HCT116 (cell line): ENCODE results near the gene SPON1. TPM values are rescaled to one million over a fixed set of nuclear protein-coding genes. Genes with fewer than 3 reads are reported as not detected.

ENCODE experiments used
- ATAC-seq: fragments of 200-7000 bp; cut with Tn5 transposase; 2 replicates; pipeline ENCODE4 v1.9.1; 2020; ENCODE audit warnings: mild to moderate bottlenecking, moderate library complexity
- BruUV-seq: library from RNA; stranded (reverse); fragments of 400-500 nt; replicated peaks from 2 replicates; lab custom pipeline; 2021; lab: Mats Ljungman, UMichigan
- CTCF ChIA-PET: fragments of 300-600 bp; sonication (Branson Sonifier 250); formaldehyde crosslinking; loops from one replicate; lab custom pipeline; 2021; ENCODE audit warnings: antibody characterized with exemption; lab: Charles Lee
- POLR2A ChIA-PET: fragments of 300-600, 350-600 bp; sonication (Branson Sonifier 250); formaldehyde crosslinking; loops from one replicate; lab custom pipeline; 2021; ENCODE audit warnings: antibody characterized with exemption; lab: Charles Lee
- RAD21 ChIA-PET, 2 experiments: fragments of 300-600 bp; sonication (Branson Sonifier 250); formaldehyde crosslinking; loops; one replicate each; lab custom pipeline; 2023; ENCODE audit warnings: low total read pairs in 2 of 2; ENCODE audit not compliant: uncharacterized antibody in 2 of 2, unreplicated experiment in 2 of 2, low non-redundant PET in 1 of 2; lab: Charles Lee
- DNase-seq: peaks from one replicate; pipeline ENCODE4 v3.0.0-alpha.2; 2010; ENCODE audit warnings: low read depth, low spot score
- H2AFZ ChIP-seq: fragments of 200-600 bp; shearing (Covaris generic), sonication (generic); 2 replicates; pipeline ENCODE4 v1.6.1; 2017; ENCODE audit warnings: low read depth, mixed run types, mixed read lengths, antibody characterized with exemption, low read length; ENCODE audit not compliant: poor library complexity, severe bottlenecking
- H3K27ac ChIP-seq: 2 replicates; pipeline ENCODE4 v1.5.1; 2012; ENCODE audit warnings: low read depth, low read length
- H3K27me3 ChIP-seq: fragments of 200-600 bp; sonication (generic); 2 replicates; pipeline ENCODE4 v1.6.1; 2016; ENCODE audit warnings: mixed run types, low read length, mixed read lengths; ENCODE audit not compliant: insufficient read depth
- H3K36me3 ChIP-seq, 2 experiments: fragments of 200-500 bp in 1 of 2; fragments of 200-600 bp in 1 of 2; sonication (Bioruptor generic) in 1 of 2; sonication (generic) in 1 of 2; 2 replicates each; pipeline versions ENCODE4 v1.5.1 to v1.6.1; 2014 to 2016; ENCODE audit warnings: low read length in 2 of 2, inconsistent platforms in 1 of 2, mixed read lengths in 1 of 2, mixed run types in 1 of 2; ENCODE audit not compliant: insufficient read depth in 2 of 2, control insufficient read depth in 1 of 2
- H3K4me1 ChIP-seq, 2 experiments: fragments of 200-600 bp in 1 of 2; sonication (generic) in 1 of 2; 2 replicates each; pipeline versions ENCODE4 v1.5.1 to v1.6.1; 2012 to 2017; ENCODE audit warnings: low read length in 2 of 2, inconsistent platforms in 1 of 2, mild to moderate bottlenecking in 1 of 2, mixed read lengths in 1 of 2, mixed run types in 1 of 2, moderate library complexity in 1 of 2; ENCODE audit not compliant: insufficient read depth in 2 of 2, control insufficient read depth in 1 of 2
- H3K4me2 ChIP-seq: fragments of 200-600 bp; sonication (generic); 2 replicates; pipeline ENCODE4 v1.6.1; 2017; ENCODE audit warnings: mixed run types, low read length, mixed read lengths
- H3K4me3 ChIP-seq, 2 experiments: fragments of 200-600 bp in 1 of 2; sonication (generic) in 1 of 2; replicated peaks in 1 of 2; 2 replicates each; pipeline ENCODE4 v1.5.1; 2011 to 2016; ENCODE audit warnings: low read length in 2 of 2, control low read depth in 1 of 2, low read depth in 1 of 2, mild to moderate bottlenecking in 1 of 2, mixed read lengths in 1 of 2, mixed run types in 1 of 2
- H3K79me2 ChIP-seq: fragments of 200-600 bp; sonication (generic); 2 replicates; pipeline ENCODE4 v1.6.1; 2017; ENCODE audit warnings: mild to moderate bottlenecking, mixed run types, low read length, moderate library complexity, mixed read lengths; ENCODE audit not compliant: insufficient read depth
- H3K9ac ChIP-seq: fragments of 200-600 bp; sonication (generic); 2 replicates; pipeline ENCODE4 v1.6.1; 2016; ENCODE audit warnings: low read length, mixed read lengths
- H3K9me2 ChIP-seq: fragments of 200-600 bp; sonication (generic), shearing (Covaris generic); 2 replicates; pipeline ENCODE4 v1.6.1; 2017; ENCODE audit warnings: mixed run types, mild to moderate bottlenecking, moderate library complexity; ENCODE audit not compliant: insufficient read depth
- H3K9me3 ChIP-seq, 2 experiments: fragments of 200-500 bp in 1 of 2; fragments of 200-600 bp in 1 of 2; sonication (Bioruptor generic) in 1 of 2; sonication (generic) in 1 of 2; 2 replicates each; pipeline ENCODE4 v1.6.1; 2014 to 2017; ENCODE audit warnings: low read length in 2 of 2, mixed read lengths in 2 of 2, inconsistent platforms in 1 of 2, low read depth in 1 of 2, mild to moderate bottlenecking in 1 of 2, mixed run types in 1 of 2, moderate library complexity in 1 of 2; ENCODE audit not compliant: control insufficient read depth in 1 of 2, insufficient read depth in 1 of 2
- H4K20me1 ChIP-seq: fragments of 200-600 bp; sonication (generic), shearing (Covaris generic); 2 replicates; pipeline ENCODE4 v1.6.1; 2017; ENCODE audit warnings: mixed run types, mild to moderate bottlenecking, moderate library complexity; ENCODE audit not compliant: insufficient read depth
- ELF1 ChIP-seq: IDR thresholded peaks from 2 replicates; pipeline ENCODE4 v1.6.1; 2012; ENCODE audit warnings: low read depth, borderline replicate concordance
- EZH2 ChIP-seq: fragments of 200-600 bp; sonication (generic); IDR thresholded peaks from 2 replicates; pipeline ENCODE4 v1.6.1; 2017; ENCODE audit warnings: antibody characterized with exemption, mixed run types
- EZH2phosphoT487 ChIP-seq: fragments of 200-600 bp; IDR thresholded peaks from 2 replicates; pipeline ENCODE4 v1.6.1; 2018; ENCODE audit warnings: antibody characterized with exemption, borderline replicate concordance
- FOSL1 ChIP-seq: IDR thresholded peaks from 2 replicates; pipeline ENCODE4 v1.6.1; 2012; ENCODE audit warnings: low read depth
- RAD21 ChIP-seq: IDR thresholded peaks from 2 replicates; pipeline ENCODE4 v1.6.1; 2012; ENCODE audit warnings: low read depth, mild to moderate bottlenecking
- SP1 ChIP-seq: IDR thresholded peaks from 2 replicates; pipeline ENCODE4 v1.6.1; 2012; ENCODE audit warnings: low read depth
- SRF ChIP-seq: IDR thresholded peaks from 2 replicates; pipeline ENCODE4 v1.6.1; 2012; ENCODE audit warnings: low read depth
- TCF7L2 ChIP-seq: IDR thresholded peaks from 2 replicates; pipeline ENCODE4 v1.7.0; 2011; ENCODE audit warnings: borderline replicate concordance, inconsistent platforms; ENCODE audit not compliant: insufficient read depth, insufficient read length; ENCODE audit errors: extremely low read depth
- ZFX ChIP-seq: fragments of 450-650 bp; IDR thresholded peaks from 2 replicates; pipeline ENCODE4 v1.6.1; 2017
- ZNF274 ChIP-seq: fragments of 200-500 bp; sonication (Bioruptor generic); IDR thresholded peaks from 2 replicates; pipeline ENCODE4 v1.6.1; 2014; ENCODE audit warnings: mild to moderate bottlenecking, low read depth, low read length, inconsistent platforms
- intact Hi-C: fragments of 100-400 bp; cut with micrococcal nuclease; formaldehyde crosslinking; loops from 2 replicates; pipeline ENCODE4 v1.10.0; 2022
- total RNA-seq: library from RNA; stranded (reverse); gene quantifications from one replicate; pipeline ENCODE4 v1.2.1, GENCODE V29; 2021; ENCODE audit not compliant: unreplicated experiment
- TF ChIP-seq, protein P1 (sequence below), 3 experiments: fragments of 200-600 bp in 1 of 3; sonication (generic) in 1 of 3; IDR thresholded peaks in 2 of 3; conservative IDR thresholded peaks in 1 of 3; 2 replicates each; pipeline ENCODE4 v1.5.1; 2012 to 2017; ENCODE audit warnings: low read depth in 2 of 3, low read length in 2 of 3, antibody characterized with exemption in 1 of 3, borderline replicate concordance in 1 of 3, control low read depth in 1 of 3, mild to moderate bottlenecking in 1 of 3, mixed read lengths in 1 of 3, mixed run types in 1 of 3, moderate library complexity in 1 of 3; ENCODE audit not compliant: insufficient read depth in 1 of 3
- TF ChIP-seq, protein P2 (sequence below): IDR thresholded peaks from 2 replicates; pipeline ENCODE4 v1.6.1; 2012; ENCODE audit warnings: low read depth
- TF ChIP-seq, protein P3 (sequence below): IDR thresholded peaks from 2 replicates; pipeline ENCODE4 v1.6.1; 2011; ENCODE audit warnings: mild to moderate bottlenecking, low read length, moderate library complexity; ENCODE audit not compliant: insufficient replicate concordance; ENCODE audit errors: extremely low read depth
- TF ChIP-seq, protein P4 (sequence below): IDR thresholded peaks from 2 replicates; pipeline ENCODE4 v1.6.1; 2012

Gene SPON1
- total RNA-seq, 1 experiment from 2014 or later, result 0.17 TPM

DNA sequence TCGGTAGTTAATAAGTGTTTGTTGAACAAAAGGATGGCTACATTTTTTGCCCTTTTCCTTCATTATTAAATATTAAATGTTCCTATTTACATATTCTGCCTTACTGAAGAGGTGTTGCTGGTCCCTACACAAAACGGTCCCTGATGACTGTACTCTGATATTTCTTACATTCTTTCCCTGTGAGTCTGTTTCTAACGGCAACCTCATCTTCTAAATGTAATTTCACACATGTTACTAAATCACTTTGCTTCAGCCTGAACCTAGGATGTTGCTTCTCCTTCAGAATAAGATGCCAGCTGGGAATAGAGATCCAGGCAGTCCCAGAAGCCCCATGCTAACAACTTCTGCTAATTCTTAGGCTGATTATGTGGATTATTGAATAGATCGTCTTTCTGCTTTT is 50.3 kb downstream of the SPON1 start:
- Histone ChIP-seq H3K9ac (no peak overlapping the region), H2AFZ (no peak overlapping the region), H3K27ac (no peak overlapping the region), H3K4me2 (no peak overlapping the region), H3K4me1 (peaks cover 12 to 15% of the 10 kb centered on the region in 2 experiments; a peak in 3 of 4 replicates), H3K27me3 (no peaks in the 10 kb centered on the region), H4K20me1 (no peaks in the 10 kb centered on the region), H3K9me2 (no peaks in the 10 kb centered on the region; the same call in 1 of the 2 replicates), H3K79me2 (no peaks in the 10 kb centered on the region), H3K36me3 (no peaks in the 10 kb centered on the region), H3K9me3 (no peaks in the 10 kb centered on the region), H3K4me3 (no peak overlapping the region)
- ChIA-PET RAD21 (no interaction called here), CTCF (no interaction called here), POLR2A (no interaction called here)
- TF ChIP-seq FOSL1 (no peak), ELF1 (no peak), ZFX (no peak), EZH2 (no peak), TCF7L2 (no peak), RAD21 (no peak), EZH2phosphoT487 (no peak), SP1 (no peak), ZNF274 (no peak), SRF (no peak)
- TF ChIP-seq, protein P1, sequence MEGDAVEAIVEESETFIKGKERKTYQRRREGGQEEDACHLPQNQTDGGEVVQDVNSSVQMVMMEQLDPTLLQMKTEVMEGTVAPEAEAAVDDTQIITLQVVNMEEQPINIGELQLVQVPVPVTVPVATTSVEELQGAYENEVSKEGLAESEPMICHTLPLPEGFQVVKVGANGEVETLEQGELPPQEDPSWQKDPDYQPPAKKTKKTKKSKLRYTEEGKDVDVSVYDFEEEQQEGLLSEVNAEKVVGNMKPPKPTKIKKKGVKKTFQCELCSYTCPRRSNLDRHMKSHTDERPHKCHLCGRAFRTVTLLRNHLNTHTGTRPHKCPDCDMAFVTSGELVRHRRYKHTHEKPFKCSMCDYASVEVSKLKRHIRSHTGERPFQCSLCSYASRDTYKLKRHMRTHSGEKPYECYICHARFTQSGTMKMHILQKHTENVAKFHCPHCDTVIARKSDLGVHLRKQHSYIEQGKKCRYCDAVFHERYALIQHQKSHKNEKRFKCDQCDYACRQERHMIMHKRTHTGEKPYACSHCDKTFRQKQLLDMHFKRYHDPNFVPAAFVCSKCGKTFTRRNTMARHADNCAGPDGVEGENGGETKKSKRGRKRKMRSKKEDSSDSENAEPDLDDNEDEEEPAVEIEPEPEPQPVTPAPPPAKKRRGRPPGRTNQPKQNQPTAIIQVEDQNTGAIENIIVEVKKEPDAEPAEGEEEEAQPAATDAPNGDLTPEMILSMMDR (IDR thresholded peaks at IDR 0.05 in 2 of 3, conservative IDR thresholded peaks at IDR 0.05 in 1 of 3; ENCODE audit: borderline replicate concordance in 1 of 3, insufficient read depth in 1 of 3, low read depth in 2 of 3, low read length in 2 of 3), result no peak
- TF ChIP-seq, protein P2, sequence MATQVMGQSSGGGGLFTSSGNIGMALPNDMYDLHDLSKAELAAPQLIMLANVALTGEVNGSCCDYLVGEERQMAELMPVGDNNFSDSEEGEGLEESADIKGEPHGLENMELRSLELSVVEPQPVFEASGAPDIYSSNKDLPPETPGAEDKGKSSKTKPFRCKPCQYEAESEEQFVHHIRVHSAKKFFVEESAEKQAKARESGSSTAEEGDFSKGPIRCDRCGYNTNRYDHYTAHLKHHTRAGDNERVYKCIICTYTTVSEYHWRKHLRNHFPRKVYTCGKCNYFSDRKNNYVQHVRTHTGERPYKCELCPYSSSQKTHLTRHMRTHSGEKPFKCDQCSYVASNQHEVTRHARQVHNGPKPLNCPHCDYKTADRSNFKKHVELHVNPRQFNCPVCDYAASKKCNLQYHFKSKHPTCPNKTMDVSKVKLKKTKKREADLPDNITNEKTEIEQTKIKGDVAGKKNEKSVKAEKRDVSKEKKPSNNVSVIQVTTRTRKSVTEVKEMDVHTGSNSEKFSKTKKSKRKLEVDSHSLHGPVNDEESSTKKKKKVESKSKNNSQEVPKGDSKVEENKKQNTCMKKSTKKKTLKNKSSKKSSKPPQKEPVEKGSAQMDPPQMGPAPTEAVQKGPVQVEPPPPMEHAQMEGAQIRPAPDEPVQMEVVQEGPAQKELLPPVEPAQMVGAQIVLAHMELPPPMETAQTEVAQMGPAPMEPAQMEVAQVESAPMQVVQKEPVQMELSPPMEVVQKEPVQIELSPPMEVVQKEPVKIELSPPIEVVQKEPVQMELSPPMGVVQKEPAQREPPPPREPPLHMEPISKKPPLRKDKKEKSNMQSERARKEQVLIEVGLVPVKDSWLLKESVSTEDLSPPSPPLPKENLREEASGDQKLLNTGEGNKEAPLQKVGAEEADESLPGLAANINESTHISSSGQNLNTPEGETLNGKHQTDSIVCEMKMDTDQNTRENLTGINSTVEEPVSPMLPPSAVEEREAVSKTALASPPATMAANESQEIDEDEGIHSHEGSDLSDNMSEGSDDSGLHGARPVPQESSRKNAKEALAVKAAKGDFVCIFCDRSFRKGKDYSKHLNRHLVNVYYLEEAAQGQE, result no peak
- TF ChIP-seq, protein P3, sequence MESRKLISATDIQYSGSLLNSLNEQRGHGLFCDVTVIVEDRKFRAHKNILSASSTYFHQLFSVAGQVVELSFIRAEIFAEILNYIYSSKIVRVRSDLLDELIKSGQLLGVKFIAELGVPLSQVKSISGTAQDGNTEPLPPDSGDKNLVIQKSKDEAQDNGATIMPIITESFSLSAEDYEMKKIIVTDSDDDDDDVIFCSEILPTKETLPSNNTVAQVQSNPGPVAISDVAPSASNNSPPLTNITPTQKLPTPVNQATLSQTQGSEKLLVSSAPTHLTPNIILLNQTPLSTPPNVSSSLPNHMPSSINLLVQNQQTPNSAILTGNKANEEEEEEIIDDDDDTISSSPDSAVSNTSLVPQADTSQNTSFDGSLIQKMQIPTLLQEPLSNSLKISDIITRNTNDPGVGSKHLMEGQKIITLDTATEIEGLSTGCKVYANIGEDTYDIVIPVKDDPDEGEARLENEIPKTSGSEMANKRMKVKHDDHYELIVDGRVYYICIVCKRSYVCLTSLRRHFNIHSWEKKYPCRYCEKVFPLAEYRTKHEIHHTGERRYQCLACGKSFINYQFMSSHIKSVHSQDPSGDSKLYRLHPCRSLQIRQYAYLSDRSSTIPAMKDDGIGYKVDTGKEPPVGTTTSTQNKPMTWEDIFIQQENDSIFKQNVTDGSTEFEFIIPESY, result no peak
- TF ChIP-seq, protein P4, sequence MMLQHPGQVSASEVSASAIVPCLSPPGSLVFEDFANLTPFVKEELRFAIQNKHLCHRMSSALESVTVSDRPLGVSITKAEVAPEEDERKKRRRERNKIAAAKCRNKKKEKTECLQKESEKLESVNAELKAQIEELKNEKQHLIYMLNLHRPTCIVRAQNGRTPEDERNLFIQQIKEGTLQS, result no peak
- intact Hi-C loops, result no loop called here
- no TSS peak for BruUV-seq
- no peak for ATAC-seq
- no peak for DNase-seq
